Left colon (tissue), 2 donors: ENCODE data around the gene SMAD6. TPM values are rescaled to one million over a fixed set of nuclear protein-coding genes. Genes with fewer than 3 reads are reported as not detected.

Source experiments
- ATAC-seq: fragments of 200-7000 bp; cut with Tn5 transposase; one replicate; pipeline ENCODE4 v1.9.1; 2020; ENCODE audit warnings: mild to moderate bottlenecking, moderate library complexity
- DNase-seq, 2 donors: peaks; one replicate each; pipeline ENCODE4 v3.0.0-alpha.2; 2020
- intact Hi-C, 2 donors: fragments of 100-400 bp; cut with DNase I in 1 of 2; cut with micrococcal nuclease in 1 of 2; formaldehyde crosslinking; loops; one replicate each; pipeline versions ENCODE4 v1.11.2 to v1.14.0; 2022; cut with DNase I, micrococcal nuclease
- total RNA-seq, 2 donors: library from RNA; stranded (reverse); fragmentation: NEBNext Ultra II Directional; extraction: Animal tissue kit (Norgen Biotek cat#: 25700); gene quantifications; one replicate each; pipeline ENCODE4 v1.2.1, GENCODE V29; 2021
- donor health status: DM: no; HTN: no; CAD: no.
- donor health status: DM: yes; HTN: yes; CAD: no.

The SMAD6 gene
- total RNA-seq, 2 donors from 2014 or later: 9.6 to 11.2 TPM

GRCh38 chr15:66761726-66762595 lies 59.9 kb downstream of the SMAD6 start:
- DNase-seq: no peak

DNA sequence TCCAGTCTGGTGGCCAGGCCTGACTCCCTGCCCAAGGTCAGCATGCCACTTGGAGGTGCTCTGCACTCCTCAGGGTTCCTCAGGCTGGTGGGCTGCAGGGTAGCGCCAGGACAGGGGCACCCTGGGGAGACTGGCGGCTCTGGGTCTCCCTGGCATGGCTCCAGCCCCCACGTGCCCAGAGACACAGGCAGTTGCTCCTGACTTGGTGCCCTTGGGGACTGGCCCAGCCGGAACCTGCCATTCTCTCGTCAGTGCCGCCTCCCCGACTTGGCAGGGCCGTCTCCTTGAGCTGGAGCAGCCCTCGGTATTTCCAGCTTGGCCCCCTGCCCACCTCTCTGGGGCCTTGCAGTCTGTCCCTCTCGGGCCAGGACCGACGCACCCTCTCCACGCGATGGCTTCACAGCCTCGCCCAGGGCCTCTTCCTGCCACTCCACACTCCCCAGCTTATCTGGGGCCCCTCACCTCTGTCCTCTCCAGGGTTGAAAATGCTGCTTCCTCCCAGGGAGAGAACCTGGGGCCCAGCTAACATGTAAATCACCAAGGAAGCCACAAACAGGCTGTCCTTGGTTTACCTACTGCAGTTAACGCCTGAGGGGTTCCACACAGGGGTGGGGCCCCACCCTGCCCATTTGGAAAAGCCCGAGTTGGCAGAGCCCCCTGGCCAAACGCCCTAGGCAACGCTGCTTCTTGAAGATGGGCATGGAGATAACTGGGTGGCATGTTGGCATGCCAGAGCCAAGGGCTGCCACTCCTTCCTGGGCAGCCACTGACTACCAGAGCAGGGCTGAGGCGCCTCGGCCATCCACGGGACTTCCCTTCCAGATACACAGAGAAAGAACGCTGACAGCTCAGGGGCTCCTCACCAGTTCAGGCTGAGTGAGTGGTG lies 61.4 kb downstream of the SMAD6 start:
- DNase-seq: peak; percentile 74 to 77
- ATAC-seq: peak; percentile 61
- intact Hi-C loops: no loop called here

More at GRCh38 chr15:66761726-66762595, 59.9 kb downstream of the SMAD6 start:
- intact Hi-C loops: no loop called here
- no peak for ATAC-seq

DNA sequence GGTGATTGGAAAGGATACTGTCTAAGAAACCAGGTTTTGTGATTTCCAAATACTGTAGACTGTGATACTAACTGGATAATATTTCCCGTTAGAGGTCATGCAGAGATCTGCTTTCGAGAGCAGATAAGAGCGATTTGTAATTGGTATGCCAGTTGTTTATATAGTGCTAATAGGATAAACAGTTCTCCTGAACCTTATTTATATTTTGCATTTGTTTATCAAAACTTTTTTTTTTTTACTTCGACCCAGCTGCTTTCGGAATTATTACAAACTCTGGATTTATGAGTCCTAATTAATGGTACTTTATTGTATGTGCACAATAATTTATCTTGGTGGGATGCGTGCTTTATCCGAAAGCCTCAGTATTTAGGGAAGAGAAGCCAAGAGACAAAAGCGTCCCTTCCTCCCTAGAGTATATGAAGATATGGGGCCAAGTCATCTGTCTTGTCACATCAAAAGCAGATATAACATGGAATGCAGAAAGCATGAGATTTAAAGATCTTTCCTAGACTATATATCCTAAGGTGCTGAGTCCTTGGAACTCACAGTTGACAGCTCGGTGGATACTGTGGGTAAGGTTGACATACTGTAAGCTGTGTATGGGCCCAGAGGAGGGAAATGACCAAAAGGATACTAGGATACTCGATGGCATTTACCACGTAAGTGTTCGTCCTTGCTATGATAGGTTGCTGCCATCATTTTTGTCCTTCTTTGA lies 62.2 kb downstream of the SMAD6 start:
- DNase-seq: no peak
- intact Hi-C loops: no loop called here
- no peak for ATAC-seq

DNA sequence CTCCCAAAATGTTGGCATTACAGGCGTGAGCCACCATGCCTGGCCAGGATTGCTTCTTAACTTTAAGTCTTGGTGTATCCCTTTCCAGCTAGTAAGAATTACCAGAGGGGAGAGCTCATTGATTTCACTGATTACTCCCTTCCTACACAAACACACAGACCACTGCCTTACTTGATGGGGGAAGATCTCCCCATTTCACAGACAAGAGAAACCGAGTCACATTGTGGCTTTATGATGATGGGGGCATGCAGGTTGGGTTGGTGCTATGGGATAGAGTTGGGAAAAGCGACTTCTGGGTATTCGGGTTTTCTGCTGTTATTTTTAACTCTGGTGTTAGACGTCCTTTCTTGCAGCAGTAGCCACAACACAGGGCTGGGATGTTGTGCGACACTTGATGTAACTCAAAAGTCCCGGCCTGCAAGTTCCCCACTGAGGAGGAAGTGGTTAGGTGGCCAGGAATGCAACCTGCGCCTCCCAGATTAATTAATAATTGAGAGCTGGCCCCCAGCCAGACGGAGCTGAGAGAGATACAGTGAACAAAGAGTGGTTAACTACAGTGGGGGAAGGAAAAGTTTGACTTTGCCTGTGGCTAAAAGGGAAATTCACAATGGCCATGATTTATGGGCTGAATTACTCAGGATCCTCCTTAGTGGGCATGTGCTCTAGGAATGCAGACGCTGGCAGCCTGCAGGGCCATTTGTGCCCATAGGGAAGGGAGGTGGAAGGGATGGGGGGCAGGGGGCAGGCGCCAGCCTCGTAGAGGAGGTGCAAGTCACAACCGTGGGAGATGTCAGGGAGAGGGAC lies 63.6 kb downstream of the SMAD6 start:
- peak; percentile 41 for ATAC-seq

GRCh38 chr15:66766282-66767230 lies 64.5 kb downstream of the SMAD6 start:
- ATAC-seq (no peak), DNase-seq (peak in 1 of 2 donors; percentile 10)
- intact Hi-C loops: no loop called here

More for the DNA sequence above, 63.6 kb downstream of the SMAD6 start:
- intact Hi-C loops: no loop called here
- peak; percentile 65 to 82 for DNase-seq

GRCh38 chr15:66767240-66767659 lies 65.2 kb downstream of the SMAD6 start:
- DNase-seq: peak in 1 of 2 donors; percentile 23
- ATAC-seq: no peak
- intact Hi-C loops: no loop called here

GRCh38 chr15:66768987-66769386 lies 67.0 kb downstream of the SMAD6 start:
- ATAC-seq: no peak
- DNase-seq: no peak
- intact Hi-C loops: no loop called here

GRCh38 chr15:66770518-66771350 lies 68.7 kb downstream of the SMAD6 start:
- no peak for DNase-seq
- peak; percentile 69 for ATAC-seq

DNA sequence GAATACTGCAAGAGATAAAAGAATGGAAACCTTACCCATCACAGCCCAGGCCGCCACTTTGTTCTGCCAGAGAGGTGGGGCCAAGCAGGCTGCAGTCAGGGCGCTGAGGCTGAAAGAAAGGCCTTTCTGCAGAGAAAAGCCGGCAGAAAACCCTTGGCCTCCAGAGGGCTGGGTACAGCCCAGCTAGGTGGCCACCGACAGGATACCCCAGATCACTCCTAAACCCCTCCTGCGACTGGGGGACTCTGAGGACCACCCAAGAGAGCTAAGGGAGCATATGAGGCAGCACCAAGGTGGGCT lies 69.3 kb downstream of the SMAD6 start:
- ATAC-seq: peak; percentile 19
- intact Hi-C loops: loop anchor here in 1 of 2 donors (5.0 kb wide), 2 partner anchors 64 to 154 kb away; no protein-coding TSS in a partner anchor
- no peak for DNase-seq

More at GRCh38 chr15:66770518-66771350, 68.7 kb downstream of the SMAD6 start:
- intact Hi-C loops: loop anchor here in 1 of 2 donors (5.0 kb wide), 2 partner anchors 63 to 153 kb away; no protein-coding TSS in a partner anchor

DNA sequence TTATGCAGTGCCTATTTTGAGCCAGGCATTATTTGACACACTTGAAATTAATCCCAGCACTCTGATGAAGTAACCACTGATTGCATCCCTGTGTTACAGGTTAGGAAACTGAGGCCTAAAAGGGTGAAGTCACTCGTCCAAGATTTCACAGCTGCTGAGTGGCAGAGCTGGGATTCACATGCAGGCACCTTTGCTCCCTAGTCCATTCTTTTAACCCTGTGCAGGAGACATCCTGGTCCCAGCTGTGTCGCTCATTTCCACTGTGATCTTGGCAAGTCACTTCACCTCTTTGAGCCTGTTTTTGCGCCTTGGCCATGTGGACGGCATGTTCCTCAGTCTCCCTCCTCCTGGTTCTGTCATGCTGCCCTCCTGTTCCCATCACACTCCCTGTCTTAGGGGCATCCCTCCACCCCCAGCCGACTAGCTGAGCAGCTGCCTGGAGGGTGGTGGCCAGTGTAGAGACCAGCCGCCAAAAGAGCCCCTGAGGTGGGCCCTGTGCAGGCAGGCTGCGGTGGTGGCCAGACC lies 70.6 kb downstream of the SMAD6 start:
- intact Hi-C loops: loop anchor here in 1 of 2 donors (5.0 kb wide), 2 partner anchors 65 to 155 kb away; no protein-coding TSS in a partner anchor
- DNase-seq: no peak
- ATAC-seq: peak; percentile 20

DNA sequence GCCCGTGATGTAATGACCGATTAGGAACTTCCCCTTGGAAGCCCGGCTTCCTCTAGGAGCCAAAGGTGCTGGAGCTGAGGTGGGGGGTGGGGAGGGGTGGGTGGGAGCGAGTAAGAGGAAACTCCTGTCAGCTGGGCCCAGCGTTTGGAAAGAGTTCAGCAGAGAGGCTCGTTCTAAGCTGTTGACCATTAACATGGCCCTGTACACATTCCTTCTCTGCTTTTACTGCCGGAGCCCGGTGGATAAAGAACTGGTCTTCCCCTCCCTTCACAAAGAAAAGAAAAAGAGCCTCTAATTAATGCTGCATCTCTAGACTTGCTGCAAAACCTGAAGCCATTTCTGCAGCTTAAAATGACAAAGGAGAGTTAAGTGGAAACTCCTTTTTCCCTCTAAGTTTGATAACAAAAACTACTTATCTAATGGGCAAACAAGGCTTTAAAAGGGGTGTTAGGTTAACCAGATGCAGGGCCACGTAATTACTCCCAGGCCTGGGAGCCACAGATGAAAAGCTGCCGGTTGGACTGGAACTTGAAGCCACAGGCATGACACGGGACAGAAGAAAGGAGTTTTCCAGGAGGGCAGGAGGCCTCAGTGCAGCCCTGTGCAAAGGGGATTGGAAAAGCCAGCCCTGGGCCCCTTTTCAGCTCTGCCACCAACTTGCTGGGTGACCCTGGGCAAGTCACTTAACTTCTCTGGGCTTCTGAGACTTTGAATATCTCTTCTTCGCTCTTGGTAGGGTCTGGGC lies 71.3 kb downstream of the SMAD6 start:
- intact Hi-C loops: loop anchor here in 1 of 2 donors (5.0 kb wide), 2 partner anchors 66 to 156 kb away; no protein-coding TSS in a partner anchor
- ATAC-seq (peak; percentile 49), DNase-seq (peak; percentile 45 to 73)

- peak; percentile 79 to 89 for DNase-seq
- intact Hi-C loops: loop anchor here in 1 of 2 donors (5.0 kb wide), 2 partner anchors 67 to 157 kb away; no protein-coding TSS in a partner anchor
- peak; percentile 72 for ATAC-seq
Observed at GRCh38 chr15:66774001-66774814, 72.2 kb downstream of the SMAD6 start.

DNA sequence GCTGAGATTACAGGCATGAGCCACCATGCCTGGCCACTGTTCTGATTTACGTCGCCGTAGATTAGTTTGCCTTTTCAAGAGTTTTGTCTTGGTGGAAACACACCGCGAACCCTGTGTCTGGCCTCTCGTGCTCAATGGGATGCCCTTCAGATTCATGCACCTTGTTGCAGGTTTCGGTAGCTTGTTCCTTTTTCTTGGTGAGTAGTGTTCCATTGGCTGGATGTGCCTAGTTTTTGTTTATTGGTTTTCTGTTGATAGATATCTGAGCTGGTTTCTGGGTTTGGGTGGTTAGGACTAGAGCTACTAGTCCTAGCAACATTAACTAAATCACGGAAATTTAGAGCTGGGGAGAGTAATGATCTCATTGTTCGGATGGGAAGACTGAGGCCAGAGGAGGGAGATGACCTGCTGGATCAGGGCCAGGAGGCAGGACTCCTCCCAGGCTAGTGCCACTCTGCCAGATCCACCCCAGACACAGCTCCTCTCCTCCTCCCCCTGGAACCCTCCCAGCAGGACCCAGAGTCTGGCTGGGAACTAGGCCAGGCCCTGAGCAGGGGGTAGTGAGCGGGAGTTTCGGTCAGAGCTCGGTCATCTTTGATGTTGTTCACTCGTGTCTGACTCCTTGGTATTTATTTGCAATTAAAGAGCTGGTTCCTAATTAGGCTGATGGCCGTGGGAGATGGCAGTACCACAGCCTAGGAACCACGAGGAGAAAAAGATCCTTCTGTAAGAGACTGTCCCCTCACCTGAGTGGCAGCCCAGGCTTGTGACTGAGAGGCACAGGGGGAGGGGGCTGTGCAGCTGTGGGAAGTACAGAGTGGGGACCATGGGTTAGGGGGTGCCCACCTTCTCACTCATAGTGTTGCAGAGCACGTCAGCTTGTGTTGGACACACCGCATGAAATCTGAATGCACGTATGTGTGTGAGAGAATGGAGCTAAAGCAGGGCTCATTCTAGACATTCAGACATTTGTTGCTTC lies 73.4 kb downstream of the SMAD6 start:
- intact Hi-C loops: no loop called here
- ATAC-seq (no peak), DNase-seq (peak in 1 of 2 donors; percentile 50)
